GM23338 (cell line): ENCODE data around the gene FLNC. TPM values are rescaled to one million over a fixed set of nuclear protein-coding genes. Genes with fewer than 3 reads are reported as not detected.

ENCODE experiments used
- polyA plus RNA-seq: library from polyadenylated mRNA; unstranded; fragments of >200 nt; fragmentation: Nextera tagmentation; extraction: Ambion mirVana; gene quantifications from 2 replicates; pipeline ENCODE4 v1.2.1, GENCODE V29; 2016
- total RNA-seq: library from RNA; depleted of rRNA; stranded (reverse); fragments of >200 nt; shearing (Covaris generic); gene quantifications from 2 replicates; pipeline ENCODE4 v1.2.3, GENCODE V29; 2014; rRNA removed

The FLNC gene
- total and polyA plus RNA-seq, 2 experiments from 2014 or later, result 0.65 to 11.8 TPM

Other genes starting within 250 kb of the FLNC start
- 0.12 TPM in 1 of 2 replicates, not detected in the other for gene GARIN1A, start 158.1 kb upstream of the FLNC start, total RNA-seq
- gene GARIN1A, start 158.1 kb upstream of the FLNC start, polyA plus RNA-seq, result 0.10 TPM in 1 of 2 replicates, not detected in the other
- gene CALU, start 91.0 kb upstream of the FLNC start, total RNA-seq, result 179 and 180 TPM in 2 replicates
- 113 and 136 TPM in 2 replicates for gene CALU, start 91.0 kb upstream of the FLNC start, polyA plus RNA-seq
- not detected in 2 replicates for gene OPN1SW, start 54.6 kb upstream of the FLNC start, total RNA-seq
- 0.50 and 0.80 TPM in 2 replicates for gene OPN1SW, start 54.6 kb upstream of the FLNC start, polyA plus RNA-seq
- gene CCDC136, start 38.4 kb upstream of the FLNC start, total RNA-seq, result 39.9 and 55.7 TPM in 2 replicates
- 26.0 and 27.1 TPM in 2 replicates for gene CCDC136, start 38.4 kb upstream of the FLNC start, polyA plus RNA-seq
- gene ATP6V1F, start 32.5 kb downstream of the FLNC start, total RNA-seq, result 60.2 and 66.5 TPM in 2 replicates
- 271 and 294 TPM in 2 replicates for gene ATP6V1F, start 32.5 kb downstream of the FLNC start, polyA plus RNA-seq
- 0.76 and 1.3 TPM in 2 replicates for gene KCP, start 80.3 kb downstream of the FLNC start, total RNA-seq
- 0.99 and 1.1 TPM in 2 replicates for gene KCP, start 80.3 kb downstream of the FLNC start, polyA plus RNA-seq
- gene IRF5, start 107.5 kb downstream of the FLNC start, total RNA-seq, result 1.1 and 3.7 TPM in 2 replicates
- gene IRF5, start 107.5 kb downstream of the FLNC start, polyA plus RNA-seq, result 0.37 and 1.9 TPM in 2 replicates
- gene TNPO3, start 224.7 kb downstream of the FLNC start, total RNA-seq, result 127 TPM in 2 replicates
- gene TNPO3, start 224.7 kb downstream of the FLNC start, polyA plus RNA-seq, result 29.2 and 38.2 TPM in 2 replicates